ENCODE data around the gene PRICKLE1. TPM values are rescaled to one million over a fixed set of nuclear protein-coding genes. Genes with fewer than 3 reads are reported as not detected.

Gene PRICKLE1
- total RNA-seq, 1 experiment from 2014 or later = 1.1 TPM

DNA sequence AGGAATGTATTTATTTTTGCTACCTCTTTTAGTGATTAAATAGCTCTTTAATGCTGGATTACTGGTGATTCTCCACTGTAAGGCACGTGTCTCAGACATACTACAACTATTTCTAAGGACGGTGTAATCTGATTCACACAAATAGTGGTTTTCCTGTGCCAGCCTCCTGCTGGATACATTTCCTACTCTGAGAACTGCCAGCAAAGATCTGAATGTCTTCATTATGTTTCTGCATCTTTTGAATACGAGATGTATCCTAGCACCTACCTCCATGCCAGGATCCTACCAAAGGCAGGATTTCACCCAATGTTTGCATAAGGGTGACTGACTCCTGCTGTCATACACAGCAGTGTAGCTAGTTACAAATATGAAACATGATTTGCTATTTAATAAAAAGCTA lies 120.6 kb downstream of the PRICKLE1 start:
- no peaks in the 10 kb centered on the region for H3K79me2 ChIP-seq (ENCODE audit: low read length)
- H3K4me1 ChIP-seq (ENCODE audit: low read length) = peaks cover 80% of the 10 kb centered on the region
- no peaks in the 10 kb centered on the region for H3K9me2 ChIP-seq (replicated peaks; ENCODE audit: insufficient read depth, low read length)
- peak overlapping the region; percentile 16 for H2AFZ ChIP-seq (ENCODE audit: low read length)
- H3K27me3 ChIP-seq (ENCODE audit: low read length) = no peaks in the 10 kb centered on the region
- H3K4me3 ChIP-seq (ENCODE audit: low read length) = peak overlapping the region; percentile 64
- peak overlapping the region; percentile 87 for H3K4me2 ChIP-seq (ENCODE audit: low read depth, low read length, poor library complexity, severe bottlenecking)
- H3K27ac ChIP-seq (ENCODE audit: low read length) = peak overlapping the region; percentile 97
- no peak for DNase-seq
- no peaks in the 10 kb centered on the region for H3K9me3 ChIP-seq (ENCODE audit: low read length)
- H4K20me1 ChIP-seq (ENCODE audit: insufficient read depth, low read depth, low read length) = no peaks in the 10 kb centered on the region
- no peaks in the 10 kb centered on the region for H3K36me3 ChIP-seq (ENCODE audit: insufficient read depth, low read length)
- peak overlapping the region; percentile 66 for H3K9ac ChIP-seq (ENCODE audit: low read length)

DNA sequence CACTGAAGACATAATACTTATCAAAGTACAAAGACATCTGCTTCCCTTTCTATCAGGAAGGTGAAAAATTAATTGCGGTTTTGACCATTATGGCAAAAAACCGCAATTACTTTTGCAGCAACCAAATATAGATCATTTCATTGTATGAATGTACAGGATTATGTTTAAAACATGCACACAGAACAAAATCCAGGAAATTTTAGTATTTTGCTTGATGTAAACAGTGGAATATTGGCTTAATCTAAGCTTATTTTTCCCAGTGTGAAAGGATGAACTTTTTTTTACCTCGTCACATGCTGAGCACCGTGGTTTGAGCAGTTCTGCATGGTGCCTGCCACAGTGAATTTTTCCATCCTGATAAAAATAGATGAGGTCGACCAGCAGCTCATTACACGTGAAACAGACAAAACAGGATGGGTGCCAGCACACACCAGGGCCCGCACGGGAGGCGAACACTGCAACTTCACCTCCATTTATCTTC lies 121.2 kb downstream of the PRICKLE1 start:
- DNase-seq = peak; percentile 88
- peak overlapping the region; percentile 16 for H2AFZ ChIP-seq (ENCODE audit: low read length)
- H3K4me3 ChIP-seq (ENCODE audit: low read length) = peak overlapping the region; percentile 64

DNA sequence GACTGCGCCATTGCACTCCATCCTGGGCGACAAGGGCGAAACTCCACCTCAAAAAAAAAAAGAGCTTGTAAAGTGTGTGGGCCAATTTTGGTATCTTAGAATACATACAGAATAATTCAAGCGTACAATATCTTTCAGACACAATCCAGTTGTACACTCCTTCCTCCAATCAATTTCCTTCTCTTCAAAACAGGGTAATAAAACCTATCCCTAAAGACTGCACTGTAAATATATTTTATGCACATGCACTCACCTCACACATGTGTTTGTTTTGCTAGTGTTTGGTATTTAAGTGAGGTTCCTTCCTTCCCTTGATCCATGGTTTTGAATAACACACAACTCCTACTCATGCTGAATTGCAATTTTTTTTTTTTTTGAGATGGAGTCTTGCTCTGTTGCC lies 125.9 kb downstream of the PRICKLE1 start:
- no peak overlapping the region for H3K4me2 ChIP-seq (ENCODE audit: low read depth, low read length, poor library complexity, severe bottlenecking)
- no peak overlapping the region for H3K27ac ChIP-seq (ENCODE audit: low read length)
- H3K9ac ChIP-seq (ENCODE audit: low read length) = no peak overlapping the region
- H4K20me1 ChIP-seq (ENCODE audit: insufficient read depth, low read depth, low read length) = no peaks in the 10 kb centered on the region
- peaks cover 33% of the 10 kb centered on the region for H3K4me1 ChIP-seq (ENCODE audit: low read length)
- H3K79me2 ChIP-seq (ENCODE audit: low read length) = no peaks in the 10 kb centered on the region
- H2AFZ ChIP-seq (ENCODE audit: low read length) = no peak overlapping the region
- H3K27me3 ChIP-seq (ENCODE audit: low read length) = no peaks in the 10 kb centered on the region
- H3K4me3 ChIP-seq (ENCODE audit: low read length) = no peak overlapping the region
- no peaks in the 10 kb centered on the region for H3K9me2 ChIP-seq (replicated peaks; ENCODE audit: insufficient read depth, low read length)
- H3K36me3 ChIP-seq (ENCODE audit: insufficient read depth, low read length) = no peaks in the 10 kb centered on the region
- no peaks in the 10 kb centered on the region for H3K9me3 ChIP-seq (ENCODE audit: low read length)
- DNase-seq = no peak

More for the DNA sequence above, 121.2 kb downstream of the PRICKLE1 start:
- H3K79me2 ChIP-seq (ENCODE audit: low read length) = no peaks in the 10 kb centered on the region
- H3K27ac ChIP-seq (ENCODE audit: low read length) = peak overlapping the region; percentile 97
- H3K9me3 ChIP-seq (ENCODE audit: low read length) = no peaks in the 10 kb centered on the region
- H4K20me1 ChIP-seq (ENCODE audit: insufficient read depth, low read depth, low read length) = no peaks in the 10 kb centered on the region
- H3K27me3 ChIP-seq (ENCODE audit: low read length) = no peaks in the 10 kb centered on the region
- H3K36me3 ChIP-seq (ENCODE audit: insufficient read depth, low read length) = no peaks in the 10 kb centered on the region
- peak overlapping the region; percentile 87 for H3K4me2 ChIP-seq (ENCODE audit: low read depth, low read length, poor library complexity, severe bottlenecking)
- H3K9me2 ChIP-seq (replicated peaks; ENCODE audit: insufficient read depth, low read length) = no peaks in the 10 kb centered on the region
- peaks cover 78% of the 10 kb centered on the region for H3K4me1 ChIP-seq (ENCODE audit: low read length)
- H3K9ac ChIP-seq (ENCODE audit: low read length) = peak overlapping the region; percentile 66

DNA sequence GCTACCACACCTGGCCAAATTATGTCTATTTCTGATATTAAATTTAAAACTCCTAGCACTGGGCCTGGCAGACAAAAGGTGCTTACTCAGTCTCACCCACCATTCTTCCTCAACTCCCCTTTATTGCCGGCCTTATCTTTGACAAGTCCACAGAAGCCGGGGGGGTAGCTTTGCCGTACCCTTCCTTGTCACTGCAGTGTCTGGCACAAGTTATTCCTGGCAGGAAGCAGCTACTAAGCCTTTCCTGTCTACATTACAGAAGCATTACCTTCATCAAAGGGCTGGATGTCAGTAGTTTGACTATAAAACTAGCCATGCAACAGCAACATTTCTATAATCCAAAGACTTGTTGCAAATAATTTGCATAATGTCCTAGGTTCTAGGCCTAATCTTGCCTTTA lies 127.1 kb downstream of the PRICKLE1 start:
- H3K79me2 ChIP-seq (ENCODE audit: low read length) = no peaks in the 10 kb centered on the region
- H3K9me2 ChIP-seq (replicated peaks; ENCODE audit: insufficient read depth, low read length) = no peaks in the 10 kb centered on the region
- H3K27me3 ChIP-seq (ENCODE audit: low read length) = no peaks in the 10 kb centered on the region
- H3K9me3 ChIP-seq (ENCODE audit: low read length) = no peaks in the 10 kb centered on the region
- H2AFZ ChIP-seq (ENCODE audit: low read length) = no peak overlapping the region
- no peaks in the 10 kb centered on the region for H4K20me1 ChIP-seq (ENCODE audit: insufficient read depth, low read depth, low read length)
- H3K36me3 ChIP-seq (ENCODE audit: insufficient read depth, low read length) = no peaks in the 10 kb centered on the region
- no peak overlapping the region for H3K9ac ChIP-seq (ENCODE audit: low read length)
- DNase-seq = no peak
- H3K4me3 ChIP-seq (ENCODE audit: low read length) = no peak overlapping the region
- H3K4me2 ChIP-seq (ENCODE audit: low read depth, low read length, poor library complexity, severe bottlenecking) = no peak overlapping the region
- H3K4me1 ChIP-seq (ENCODE audit: low read length) = peaks cover 29% of the 10 kb centered on the region
- H3K27ac ChIP-seq (ENCODE audit: low read length) = 0 out of 2 replicates have a peak overlapping the region, but pooled peaks have one; percentile 24

DNA sequence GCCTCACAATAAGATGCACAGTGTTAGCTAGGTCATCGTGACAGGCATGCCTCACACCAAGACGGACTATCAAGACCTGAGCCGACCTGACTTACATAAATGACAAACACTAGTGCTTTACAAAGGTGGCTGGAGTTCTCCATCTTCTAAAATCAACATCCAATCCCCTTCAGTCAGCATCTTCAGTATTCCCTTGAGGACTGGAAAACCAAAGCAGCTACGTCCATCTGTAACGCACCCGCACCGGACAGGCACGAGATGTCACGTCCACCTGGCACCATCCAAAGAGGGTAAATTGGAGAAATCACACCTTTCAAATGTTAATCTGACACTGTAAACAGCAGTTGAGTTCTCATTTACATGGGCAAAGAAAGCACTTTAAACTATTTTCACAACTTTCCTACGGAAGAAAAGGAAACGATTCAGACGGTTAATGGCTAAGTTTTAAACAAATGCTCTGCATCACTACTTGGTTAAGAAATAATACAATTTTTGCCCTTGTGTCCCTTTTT lies 130.2 kb downstream of the PRICKLE1 start:
- Histone ChIP-seq H3K4me3 (ENCODE audit: low read length) (no peak overlapping the region), H3K4me1 (ENCODE audit: low read length) (peaks cover 12% of the 10 kb centered on the region), H3K9me3 (ENCODE audit: low read length) (no peaks in the 10 kb centered on the region), H3K79me2 (ENCODE audit: low read length) (no peaks in the 10 kb centered on the region), H3K9ac (ENCODE audit: low read length) (no peak overlapping the region), H4K20me1 (ENCODE audit: insufficient read depth, low read depth, low read length) (no peaks in the 10 kb centered on the region), H2AFZ (ENCODE audit: low read length) (no peak overlapping the region), H3K27me3 (ENCODE audit: low read length) (no peaks in the 10 kb centered on the region), H3K9me2 (replicated peaks; ENCODE audit: insufficient read depth, low read length) (no peaks in the 10 kb centered on the region), H3K27ac (ENCODE audit: low read length) (no peak overlapping the region), H3K36me3 (ENCODE audit: insufficient read depth, low read length) (no peaks in the 10 kb centered on the region), H3K4me2 (ENCODE audit: low read depth, low read length, poor library complexity, severe bottlenecking) (no peak overlapping the region)
- no peak for DNase-seq

DNA sequence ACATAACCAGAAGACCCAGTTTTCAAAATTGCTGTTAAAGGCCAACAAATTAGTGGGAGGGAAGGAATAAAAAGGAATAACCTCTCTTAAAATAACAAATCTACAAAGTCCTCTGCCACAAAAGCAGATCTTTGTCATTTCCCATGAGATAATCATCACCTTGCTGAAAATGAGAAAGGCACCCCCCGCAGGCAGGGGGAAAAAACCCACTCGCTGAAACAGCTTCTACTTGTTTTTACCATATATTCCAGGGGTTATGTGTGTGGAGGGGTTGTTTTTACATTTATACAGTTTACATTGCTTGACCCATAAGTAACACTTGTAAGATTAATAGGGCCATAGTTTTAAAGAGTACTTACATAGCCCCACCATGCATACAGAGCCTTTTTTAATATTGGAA lies 131.0 kb downstream of the PRICKLE1 start:
- peak overlapping the region; percentile 50; the same call in 1 of the 2 replicates for H3K27ac ChIP-seq (ENCODE audit: low read length)
- no peaks in the 10 kb centered on the region for H3K9me3 ChIP-seq (ENCODE audit: low read length)
- DNase-seq = peak; percentile 59
- no peak overlapping the region for H3K9ac ChIP-seq (ENCODE audit: low read length)
- no peak overlapping the region for H2AFZ ChIP-seq (ENCODE audit: low read length)
- H3K4me2 ChIP-seq (ENCODE audit: low read depth, low read length, poor library complexity, severe bottlenecking) = no peak overlapping the region
- H3K9me2 ChIP-seq (replicated peaks; ENCODE audit: insufficient read depth, low read length) = no peaks in the 10 kb centered on the region
- H3K27me3 ChIP-seq (ENCODE audit: low read length) = no peaks in the 10 kb centered on the region
- H3K4me1 ChIP-seq (ENCODE audit: low read length) = peaks cover 12% of the 10 kb centered on the region
- H3K36me3 ChIP-seq (ENCODE audit: insufficient read depth, low read length) = no peaks in the 10 kb centered on the region
- no peaks in the 10 kb centered on the region for H4K20me1 ChIP-seq (ENCODE audit: insufficient read depth, low read depth, low read length)
- no peak overlapping the region for H3K4me3 ChIP-seq (ENCODE audit: low read length)
- no peaks in the 10 kb centered on the region for H3K79me2 ChIP-seq (ENCODE audit: low read length)

DNA sequence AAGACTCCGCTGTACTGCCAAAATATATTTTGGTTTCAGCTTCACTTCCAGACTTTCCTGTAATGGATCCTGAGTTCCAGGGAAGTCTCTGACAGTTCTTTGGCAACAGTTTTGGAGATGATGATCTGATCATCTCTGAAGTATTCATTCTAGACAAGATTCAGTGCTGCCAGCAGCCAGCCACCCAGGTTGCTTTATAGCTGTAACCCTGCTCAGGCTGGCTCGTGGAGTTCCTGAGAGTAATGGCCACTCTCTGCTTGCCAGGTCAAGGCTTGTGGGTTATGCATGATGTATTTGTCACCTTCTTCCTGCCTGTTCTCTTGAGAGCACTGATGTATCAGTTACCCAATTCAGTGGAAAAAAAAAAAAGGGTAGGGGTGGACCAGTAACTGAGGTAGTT lies 139.3 kb downstream of the PRICKLE1 start:
- Histone ChIP-seq H3K4me2 (ENCODE audit: low read depth, low read length, poor library complexity, severe bottlenecking) (no peak overlapping the region), H3K4me1 (ENCODE audit: low read length) (peaks cover 53% of the 10 kb centered on the region), H4K20me1 (ENCODE audit: insufficient read depth, low read depth, low read length) (no peaks in the 10 kb centered on the region), H3K9me3 (ENCODE audit: low read length) (no peaks in the 10 kb centered on the region), H3K36me3 (ENCODE audit: insufficient read depth, low read length) (peaks cover 22% of the 10 kb centered on the region), H3K4me3 (ENCODE audit: low read length) (no peak overlapping the region), H3K9me2 (replicated peaks; ENCODE audit: insufficient read depth, low read length) (no peaks in the 10 kb centered on the region), H3K79me2 (ENCODE audit: low read length) (no peaks in the 10 kb centered on the region), H3K27me3 (ENCODE audit: low read length) (no peaks in the 10 kb centered on the region), H2AFZ (ENCODE audit: low read length) (no peak overlapping the region), H3K27ac (ENCODE audit: low read length) (peak overlapping the region; percentile 50), H3K9ac (ENCODE audit: low read length) (no peak overlapping the region)
- no peak for DNase-seq

DNA sequence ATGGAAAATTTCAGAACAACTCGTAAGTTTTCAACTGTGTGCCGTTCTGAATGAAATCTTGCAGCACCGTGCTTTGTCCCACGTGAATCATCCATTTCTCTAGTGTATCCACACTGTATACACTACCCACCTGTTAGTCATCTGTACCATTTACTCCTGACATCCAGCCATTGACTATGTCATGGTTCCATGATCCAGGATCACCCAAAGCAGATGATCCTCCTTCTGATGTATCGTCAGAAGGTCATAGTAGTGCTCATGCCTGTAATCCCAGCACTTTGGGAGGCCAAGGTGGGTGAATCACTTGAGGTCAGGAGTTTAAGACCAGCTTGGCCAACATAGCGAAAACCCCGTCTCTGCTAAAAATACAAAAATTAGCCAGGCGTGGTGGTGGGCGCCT lies 140.7 kb downstream of the PRICKLE1 start:
- Histone ChIP-seq H3K27me3 (ENCODE audit: low read length) (no peaks in the 10 kb centered on the region), H3K4me1 (ENCODE audit: low read length) (peaks cover 64% of the 10 kb centered on the region), H3K4me2 (ENCODE audit: low read depth, low read length, poor library complexity, severe bottlenecking) (no peak overlapping the region), H4K20me1 (ENCODE audit: insufficient read depth, low read depth, low read length) (no peaks in the 10 kb centered on the region), H3K79me2 (ENCODE audit: low read length) (no peaks in the 10 kb centered on the region), H3K36me3 (ENCODE audit: insufficient read depth, low read length) (peaks cover 22% of the 10 kb centered on the region), H3K9me3 (ENCODE audit: low read length) (no peaks in the 10 kb centered on the region), H3K4me3 (ENCODE audit: low read length) (no peak overlapping the region), H3K9me2 (replicated peaks; ENCODE audit: insufficient read depth, low read length) (no peaks in the 10 kb centered on the region), H2AFZ (ENCODE audit: low read length) (no peak overlapping the region), H3K9ac (ENCODE audit: low read length) (no peak overlapping the region), H3K27ac (ENCODE audit: low read length) (peak overlapping the region; percentile 94; the same call in 1 of the 2 replicates)
- DNase-seq = no peak
